IgD-negative memory B cell (primary cell): ENCODE data around the gene KRTAP5-6. TPM values are rescaled to one million over a fixed set of nuclear protein-coding genes. Genes with fewer than 3 reads are reported as not detected.

Experiments used
- H3K27ac Mint-ChIP-seq, 3 donors: one replicate each; pipeline ENCODE4 v1.8.0; 2020 to 2022; ENCODE audit warnings: mild to moderate bottlenecking in 3 of 3, mixed read lengths in 3 of 3, moderate library complexity in 1 of 3
- H3K27me3 Mint-ChIP-seq: one replicate; pipeline ENCODE4 v1.8.0; 2021; ENCODE audit warnings: mixed read lengths
- H3K36me3 Mint-ChIP-seq: one replicate; pipeline ENCODE4 v1.8.0; 2020; ENCODE audit warnings: mild to moderate bottlenecking, mixed read lengths
- H3K4me1 Mint-ChIP-seq, 3 donors: one replicate each; pipeline ENCODE4 v1.8.0; 2020 to 2022; ENCODE audit warnings: mixed read lengths in 3 of 3, mild to moderate bottlenecking in 1 of 3
- H3K4me3 Mint-ChIP-seq, 4 donors: one replicate each; pipeline ENCODE4 v1.8.0; 2020 to 2022; ENCODE audit warnings: mild to moderate bottlenecking in 4 of 4, mixed read lengths in 4 of 4, moderate library complexity in 3 of 4
- H3K9me3 Mint-ChIP-seq, 3 donors: one replicate each; pipeline ENCODE4 v1.8.0; 2020 to 2021; ENCODE audit warnings: mixed read lengths in 3 of 3, mild to moderate bottlenecking in 1 of 3
- polyA plus RNA-seq: library from polyadenylated mRNA; unstranded; fragments of 300-500 nt; fragmentation: Illumina TruSeq; gene quantifications from one replicate; pipeline ENCODE4 v1.2.3, GENCODE V29; 2021

Gene KRTAP5-6
- polyA plus RNA-seq, 1 donor from 2014 or later = not detected

DNA sequence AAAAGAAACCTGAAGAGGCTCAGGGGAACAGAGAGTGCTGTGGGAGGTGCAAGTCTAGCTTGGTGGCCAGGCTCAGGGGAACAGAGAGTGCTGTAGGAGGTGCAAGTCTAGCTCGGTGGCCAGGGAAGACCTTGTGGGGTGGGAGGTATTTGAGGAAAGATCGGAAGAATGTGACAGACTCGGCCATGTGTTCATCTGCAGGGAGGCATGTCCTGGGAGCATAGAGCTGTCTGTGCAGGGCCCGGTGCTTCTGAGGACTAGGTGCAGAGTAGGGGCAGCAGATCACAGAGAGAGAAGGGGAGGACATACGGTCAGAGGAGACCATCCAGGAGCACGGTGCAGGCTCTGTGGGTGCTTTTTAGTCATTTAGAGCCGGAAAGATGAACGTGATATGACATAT lies 42.6 kb downstream of the KRTAP5-6 start:
- H3K36me3 Mint-ChIP-seq = no peaks in the 10 kb centered on the region
- no peak overlapping the region for H3K27ac Mint-ChIP-seq
- no peaks in the 10 kb centered on the region for H3K27me3 Mint-ChIP-seq
- H3K4me3 Mint-ChIP-seq = peak overlapping the region in 1 of 4 donors; percentile 20
- H3K4me1 Mint-ChIP-seq = peaks cover 0 to 1% (median 1%) of the 10 kb centered on the region in 3 donors
- H3K9me3 Mint-ChIP-seq = peaks cover 4 to 15% (median 10%) of the 10 kb centered on the region in 3 donors

DNA sequence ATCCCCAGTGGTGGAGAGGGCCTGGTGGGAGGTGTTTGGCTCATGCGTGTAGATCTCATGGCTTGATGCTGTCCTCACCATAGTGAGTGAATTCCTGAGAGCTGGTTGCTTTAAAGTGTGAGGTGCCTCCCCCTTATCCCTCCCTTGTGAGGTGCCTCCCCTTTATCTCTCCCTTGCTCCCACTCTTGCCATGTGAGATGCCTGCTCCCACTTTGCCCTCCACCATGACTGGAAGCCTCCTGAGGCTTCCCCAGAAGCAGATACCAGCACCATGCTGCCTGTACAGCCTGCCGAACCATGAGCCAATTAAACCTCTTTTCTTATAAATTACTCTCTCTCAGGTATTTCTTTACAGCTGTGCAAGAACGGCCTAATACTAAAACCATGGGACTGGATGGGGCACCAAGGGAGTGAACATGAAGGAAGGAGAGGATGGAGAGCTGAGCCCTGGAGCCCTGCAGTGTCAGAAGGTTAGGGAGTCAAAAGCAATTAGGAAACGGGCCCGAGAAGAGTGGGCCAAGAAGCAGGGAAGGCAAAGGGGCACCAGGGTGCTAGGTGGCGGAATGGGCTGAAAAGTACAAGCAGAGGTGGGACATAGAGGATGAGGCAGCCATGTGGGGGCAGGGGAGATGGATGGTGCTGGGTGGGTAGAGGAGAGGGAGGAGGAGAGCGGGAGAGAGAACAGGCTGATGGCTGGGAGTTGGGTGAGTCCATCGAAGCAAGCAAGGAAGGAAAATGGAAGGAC lies 44.0 kb downstream of the KRTAP5-6 start:
- peaks cover 0 to 1% (median 1%) of the 10 kb centered on the region in 3 donors for H3K4me1 Mint-ChIP-seq
- no peaks in the 10 kb centered on the region for H3K27me3 Mint-ChIP-seq
- no peaks in the 10 kb centered on the region for H3K36me3 Mint-ChIP-seq
- H3K9me3 Mint-ChIP-seq = peaks cover 9 to 10% (median 10%) of the 10 kb centered on the region in 3 donors
- no peak overlapping the region for H3K27ac Mint-ChIP-seq
- no peak overlapping the region for H3K4me3 Mint-ChIP-seq

DNA sequence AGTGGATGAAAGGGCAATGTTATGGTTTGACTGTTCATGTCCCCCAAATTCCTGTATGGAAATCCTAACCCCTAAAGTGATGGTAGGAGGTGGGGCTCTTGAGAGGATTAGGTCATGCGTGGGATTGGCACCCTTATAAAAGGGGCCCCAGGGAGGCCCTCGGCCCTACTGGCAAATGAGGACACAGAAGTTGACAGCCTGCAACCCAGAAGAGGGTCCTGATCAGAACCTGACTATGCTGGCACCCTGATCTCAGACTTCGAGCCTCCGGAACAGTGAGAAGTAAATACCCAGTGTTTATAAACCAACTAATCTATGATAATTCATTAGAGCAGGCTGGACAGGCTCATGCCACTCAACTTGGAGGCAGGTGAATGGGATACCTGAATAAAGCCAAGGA lies 44.7 kb downstream of the KRTAP5-6 start:
- Mint-ChIP-seq H3K27me3 (no peaks in the 10 kb centered on the region), H3K4me3 (no peak overlapping the region), H3K9me3 (peaks cover 2 to 11% (median 5%) of the 10 kb centered on the region in 3 donors), H3K36me3 (no peaks in the 10 kb centered on the region), H3K27ac (no peak overlapping the region), H3K4me1 (peaks cover 0 to 1% (median 1%) of the 10 kb centered on the region in 3 donors)

DNA sequence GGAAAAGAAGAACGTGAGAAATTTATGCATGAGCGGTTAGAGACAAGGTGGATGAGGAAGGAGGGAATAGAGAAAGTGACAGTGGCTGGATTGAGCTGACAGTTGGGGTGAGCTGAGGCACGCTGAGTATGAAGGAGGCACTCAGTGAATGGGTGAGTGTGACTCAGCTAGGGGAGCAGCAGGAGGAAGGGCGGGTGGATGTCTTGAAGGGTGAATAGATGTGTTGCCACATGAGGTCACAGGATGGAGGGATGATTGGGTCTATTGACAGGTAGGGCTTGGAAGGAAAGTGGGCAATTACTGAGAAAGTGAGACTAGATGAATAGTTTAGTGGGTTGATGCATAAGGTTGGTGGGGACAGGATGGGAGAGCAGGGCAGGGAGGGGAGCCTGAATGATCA lies 45.4 kb downstream of the KRTAP5-6 start:
- peaks cover 0 to 1% (median 1%) of the 10 kb centered on the region in 3 donors for H3K4me1 Mint-ChIP-seq
- no peak overlapping the region for H3K27ac Mint-ChIP-seq
- H3K27me3 Mint-ChIP-seq = no peaks in the 10 kb centered on the region
- H3K36me3 Mint-ChIP-seq = no peaks in the 10 kb centered on the region
- peaks cover 0 to 11% (median 5%) of the 10 kb centered on the region in 3 donors for H3K9me3 Mint-ChIP-seq
- H3K4me3 Mint-ChIP-seq = no peak overlapping the region

DNA sequence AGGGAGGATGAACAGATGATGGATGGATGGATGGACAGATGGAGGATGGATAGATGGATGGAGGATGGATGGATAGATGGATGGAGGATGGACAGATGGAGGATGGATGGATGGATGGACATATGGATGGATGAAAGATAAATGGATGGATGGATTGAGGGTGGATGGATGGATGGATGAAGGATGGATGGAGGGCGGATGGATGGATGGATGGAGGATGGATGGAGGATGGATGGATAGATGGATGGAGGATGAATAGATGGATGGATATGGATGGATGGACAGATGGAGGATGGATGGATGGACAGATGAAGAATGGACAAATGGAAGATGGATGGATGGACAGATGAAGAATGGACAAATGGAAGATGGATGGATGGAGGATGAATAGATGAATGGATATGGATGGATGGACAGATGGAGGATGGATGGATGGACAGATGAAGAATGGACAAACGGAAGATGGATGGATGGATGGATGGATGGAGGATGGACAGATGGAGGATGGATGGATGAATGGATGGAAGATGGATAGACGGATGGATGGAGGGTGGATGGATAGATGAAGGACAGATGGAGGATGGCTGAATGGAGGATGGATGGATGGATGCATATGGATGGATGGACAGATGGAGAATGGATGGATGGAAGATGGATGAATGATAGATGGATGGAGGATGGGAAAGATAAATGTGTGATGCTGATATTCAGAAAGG lies 46.0 kb downstream of the KRTAP5-6 start:
- Mint-ChIP-seq H3K4me3 (no peak overlapping the region), H3K9me3 (peaks cover 0 to 9% (median 3%) of the 10 kb centered on the region in 3 donors), H3K36me3 (no peaks in the 10 kb centered on the region), H3K27ac (no peak overlapping the region), H3K4me1 (peaks cover 0 to 1% (median 1%) of the 10 kb centered on the region in 3 donors), H3K27me3 (no peaks in the 10 kb centered on the region)

DNA sequence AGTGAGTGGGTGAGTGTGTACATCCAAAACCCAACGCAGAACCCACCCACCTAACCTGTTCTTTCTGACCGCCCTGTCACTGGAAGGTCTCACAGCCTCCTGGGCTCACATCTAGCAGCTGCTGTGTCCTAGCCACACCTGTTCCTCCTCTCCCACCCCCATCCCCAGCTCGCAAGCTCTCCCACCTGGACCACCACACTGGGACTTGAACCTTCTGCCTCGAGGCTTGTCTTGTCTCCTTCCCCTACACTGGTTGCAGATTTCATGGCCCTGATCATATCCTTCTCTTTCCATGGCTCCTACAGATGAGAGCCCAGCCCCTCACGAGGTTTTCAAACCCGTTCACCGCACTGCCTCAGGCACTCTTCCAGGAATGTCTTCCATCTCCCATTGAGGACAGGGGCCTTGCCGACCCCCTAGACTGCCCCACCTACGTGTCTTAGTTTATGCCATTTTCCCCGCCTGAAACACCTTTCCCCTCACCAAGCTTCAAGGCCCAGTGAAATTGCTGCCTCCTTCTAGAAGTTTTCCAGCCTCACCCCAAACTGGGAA lies 46.7 kb downstream of the KRTAP5-6 start:
- Mint-ChIP-seq H3K4me3 (no peak overlapping the region), H3K4me1 (peaks cover 0 to 1% (median 0%) of the 10 kb centered on the region in 3 donors), H3K9me3 (peaks cover 0 to 7% (median 3%) of the 10 kb centered on the region in 3 donors), H3K27ac (no peak overlapping the region), H3K27me3 (peaks cover 2% of the 10 kb centered on the region), H3K36me3 (no peaks in the 10 kb centered on the region)

DNA sequence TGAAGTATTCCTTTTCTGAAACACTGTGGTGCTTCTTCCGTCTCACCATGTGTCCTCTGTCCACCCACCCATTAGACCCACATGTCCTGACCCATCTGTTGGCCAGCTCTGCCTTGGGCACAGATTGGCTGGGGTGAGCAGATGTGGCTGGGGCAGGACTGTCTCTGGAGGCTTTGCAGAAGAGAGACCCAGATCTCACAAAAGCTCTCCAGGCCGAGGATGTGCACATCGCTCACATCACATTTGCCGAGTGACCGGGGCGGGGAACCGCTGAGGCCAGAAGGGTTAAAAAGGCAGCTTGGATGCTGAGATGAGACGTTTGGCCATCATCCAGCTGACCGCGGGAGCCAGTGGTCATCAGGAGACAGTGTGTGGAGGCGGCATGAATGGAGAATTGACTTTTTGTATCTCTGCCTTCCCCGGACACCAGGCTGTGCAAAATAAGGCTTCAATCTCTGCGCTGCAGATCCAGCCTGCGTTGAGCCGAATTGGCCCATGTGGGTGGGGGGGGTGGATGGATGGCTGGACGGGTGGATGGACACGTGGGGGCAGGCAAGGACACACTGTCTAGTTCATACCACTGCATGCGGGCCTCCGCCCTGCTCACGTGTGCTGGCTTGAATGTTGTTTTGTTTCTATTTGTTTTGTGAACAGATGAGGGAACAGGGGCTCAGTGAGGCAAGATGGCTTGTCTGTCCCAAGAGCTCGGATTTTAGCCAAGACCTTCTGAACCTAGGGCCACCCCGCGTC lies 47.3 kb downstream of the KRTAP5-6 start:
- Mint-ChIP-seq H3K27ac (no peak overlapping the region), H3K4me1 (no peaks in the 10 kb centered on the region), H3K4me3 (no peak overlapping the region), H3K27me3 (peaks cover 2% of the 10 kb centered on the region), H3K36me3 (no peaks in the 10 kb centered on the region), H3K9me3 (peaks cover 0 to 7% (median 3%) of the 10 kb centered on the region in 3 donors)

DNA sequence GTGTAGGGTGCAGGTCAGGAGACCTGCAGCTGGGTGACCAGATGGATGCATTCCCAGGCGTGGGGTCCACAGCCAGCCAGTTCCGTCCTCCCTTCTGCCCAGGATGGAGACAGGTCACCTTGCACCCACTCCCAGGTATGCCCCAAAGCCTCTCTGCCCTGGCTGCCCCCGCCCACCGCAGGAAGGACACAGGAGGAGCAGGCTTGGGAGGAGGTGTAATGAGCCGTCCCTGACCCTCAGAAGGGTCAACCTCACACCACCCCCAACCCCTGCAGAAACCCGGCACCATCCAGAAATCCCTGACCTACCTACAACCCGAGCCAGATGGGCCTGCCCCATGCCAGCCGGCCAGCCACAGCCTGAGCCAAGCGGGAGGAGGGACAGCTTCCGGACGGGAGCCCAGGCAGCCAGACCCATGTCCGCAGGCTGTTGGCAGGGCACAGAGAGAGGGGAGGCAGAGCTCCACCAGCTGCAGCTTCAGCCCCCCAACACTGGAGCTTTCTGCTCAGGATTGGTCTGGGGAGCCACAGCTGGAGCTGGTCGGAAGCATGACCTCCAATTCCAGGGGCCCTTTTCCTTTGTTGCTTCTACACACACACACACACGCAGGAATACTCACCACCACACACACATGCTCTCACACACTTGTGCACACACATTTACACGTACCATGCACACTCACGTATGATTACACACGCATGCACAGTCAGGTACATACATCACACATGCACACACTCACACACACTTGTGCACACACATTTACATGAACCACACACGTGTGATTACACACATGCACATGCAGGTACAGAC lies 48.1 kb downstream of the KRTAP5-6 start:
- peaks cover 0 to 7% (median 3%) of the 10 kb centered on the region in 3 donors for H3K9me3 Mint-ChIP-seq
- peaks cover 0 to 7% (median 0%) of the 10 kb centered on the region in 3 donors for H3K4me1 Mint-ChIP-seq
- H3K27ac Mint-ChIP-seq = no peak overlapping the region
- peaks cover 2% of the 10 kb centered on the region for H3K36me3 Mint-ChIP-seq
- no peak overlapping the region for H3K4me3 Mint-ChIP-seq
- H3K27me3 Mint-ChIP-seq = peaks cover 10% of the 10 kb centered on the region

DNA sequence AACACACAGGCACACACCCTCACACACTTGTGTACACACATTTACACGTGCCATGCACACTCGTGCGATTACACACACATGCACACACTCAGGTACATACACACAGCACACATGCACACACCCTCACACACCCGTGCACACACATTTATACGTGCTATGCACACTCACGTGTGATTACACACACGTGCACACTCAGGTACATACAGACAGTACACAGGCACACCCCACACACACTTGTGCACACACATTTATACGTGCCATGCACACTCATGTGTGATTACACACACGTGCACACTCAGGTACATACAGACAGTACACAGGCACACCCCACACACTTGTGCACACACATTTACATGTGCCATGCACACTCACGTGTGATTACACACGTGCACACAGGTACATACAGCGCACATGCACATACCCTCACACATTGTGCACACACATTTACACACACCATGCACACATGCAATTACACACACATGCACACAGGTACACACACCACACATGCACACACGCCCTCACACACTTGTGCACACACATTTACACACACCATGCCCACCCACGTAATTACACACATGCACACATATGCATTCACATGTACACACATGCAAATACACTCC lies 48.8 kb downstream of the KRTAP5-6 start:
- Mint-ChIP-seq H3K4me3 (peak overlapping the region in 1 of 4 donors; percentile 16), H3K36me3 (peaks cover 2% of the 10 kb centered on the region), H3K27ac (no peak overlapping the region), H3K4me1 (peaks cover 0 to 7% (median 0%) of the 10 kb centered on the region in 3 donors), H3K27me3 (peaks cover 15% of the 10 kb centered on the region), H3K9me3 (peaks cover 0 to 7% (median 3%) of the 10 kb centered on the region in 3 donors)

DNA sequence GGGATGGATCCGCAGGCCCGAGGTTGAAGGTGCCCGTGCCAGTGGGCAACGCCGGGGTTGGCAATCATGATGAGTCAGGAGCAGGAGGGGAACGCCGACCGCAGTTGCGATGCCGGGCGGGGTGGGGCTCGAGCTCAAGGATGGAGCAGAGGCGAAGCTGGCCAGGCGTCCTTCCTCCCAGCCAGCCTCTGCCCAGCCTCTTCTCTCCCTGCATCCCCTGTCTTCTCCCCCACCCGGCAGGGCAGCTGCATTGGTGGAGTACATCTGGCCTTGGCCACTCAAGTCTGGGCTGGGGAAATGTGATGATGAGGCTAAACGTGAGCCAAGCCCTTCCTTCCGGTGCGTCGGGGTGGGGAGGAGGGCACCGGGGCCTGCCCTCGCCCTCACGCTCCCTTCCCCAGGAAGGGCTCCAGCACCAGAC lies 49.5 kb downstream of the KRTAP5-6 start:
- H3K36me3 Mint-ChIP-seq = peaks cover 2% of the 10 kb centered on the region
- H3K4me3 Mint-ChIP-seq = no peak overlapping the region
- peaks cover 15% of the 10 kb centered on the region for H3K27me3 Mint-ChIP-seq
- no peak overlapping the region for H3K27ac Mint-ChIP-seq
- H3K9me3 Mint-ChIP-seq = peaks cover 0 to 7% (median 3%) of the 10 kb centered on the region in 3 donors
- H3K4me1 Mint-ChIP-seq = peaks cover 0 to 7% (median 0%) of the 10 kb centered on the region in 3 donors

DNA sequence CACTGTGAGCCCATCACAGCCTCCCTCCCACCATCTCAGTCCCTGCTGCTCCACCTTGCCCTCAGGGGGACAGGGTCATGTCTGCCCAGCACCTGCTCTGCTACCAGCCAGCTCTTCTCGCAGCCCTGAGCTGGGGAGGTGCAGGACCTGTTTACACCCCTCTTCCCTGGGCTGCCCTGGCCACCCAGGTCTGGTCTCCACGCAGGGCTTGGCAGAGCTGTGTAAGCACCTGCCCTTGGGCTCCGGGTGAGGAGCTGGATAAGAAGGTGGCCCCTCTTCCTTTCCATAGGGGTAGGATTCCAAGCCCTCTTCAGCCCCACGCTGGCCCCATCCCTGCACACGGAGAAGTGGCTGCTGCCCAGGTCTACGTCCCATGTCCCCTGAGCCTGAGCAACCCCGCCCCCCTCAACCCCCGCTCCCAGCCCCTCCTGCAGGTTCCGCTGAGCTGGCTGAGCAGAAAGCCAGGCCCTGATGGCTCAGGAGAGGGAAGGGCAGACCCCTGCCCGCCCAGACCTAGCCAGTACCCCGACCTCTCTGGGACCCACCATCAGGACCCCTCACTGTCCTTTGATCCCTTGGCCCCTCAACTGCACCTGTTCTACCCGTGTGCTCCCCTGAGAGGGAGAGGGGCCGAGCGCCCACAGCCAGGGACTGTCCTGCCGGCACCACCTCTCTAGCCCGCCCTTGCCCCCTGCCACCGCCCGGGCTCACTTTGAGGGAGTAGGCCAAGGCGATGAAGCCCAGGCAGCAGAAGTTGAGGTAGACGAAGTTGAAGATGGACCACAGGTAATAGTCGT lies 50.2 kb downstream of the KRTAP5-6 start:
- Mint-ChIP-seq H3K36me3 (peaks cover 2% of the 10 kb centered on the region), H3K9me3 (peaks cover 0 to 7% (median 3%) of the 10 kb centered on the region in 3 donors), H3K27ac (no peak overlapping the region), H3K4me1 (peaks cover 0 to 7% (median 0%) of the 10 kb centered on the region in 3 donors), H3K27me3 (peaks cover 15% of the 10 kb centered on the region), H3K4me3 (no peak overlapping the region)
